Measurements from ENCODE around the gene PPP1R9A. TPM values are rescaled to one million over a fixed set of nuclear protein-coding genes. Genes with fewer than 3 reads are reported as not detected.

The PPP1R9A gene
- total and polyA plus RNA-seq, 10 of the 15 experiments (the other 5 are each of a cell fraction or from before 2014, with no cell fraction given): 0.04 to 0.12 TPM; not detected in 8

DNA sequence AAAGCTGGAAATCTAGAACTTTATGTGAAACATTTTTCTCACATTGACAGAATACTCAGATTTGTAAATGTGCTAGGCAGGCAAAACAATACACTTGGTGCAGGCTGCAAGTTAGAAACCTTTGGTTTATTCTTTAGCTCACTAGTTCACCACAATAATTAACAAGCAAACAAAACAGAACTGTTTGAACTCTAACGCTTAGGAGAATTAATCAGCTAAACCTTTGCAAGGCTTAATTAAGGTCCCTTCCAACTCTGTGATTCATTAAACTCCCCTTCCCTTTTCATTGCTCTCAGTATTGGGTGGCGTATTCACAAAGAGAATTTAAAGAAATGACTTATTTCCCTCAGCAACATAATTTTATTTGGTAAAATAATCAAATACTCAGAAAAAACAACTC, 317.9 kb downstream of the PPP1R9A start:
- in situ Hi-C loops (cut with MboI): no loop called here
- H3K4me3 ChIP-seq: no peak overlapping the region

More for the DNA sequence above, 317.9 kb downstream of the PPP1R9A start:
- ChIA-PET CTCF (interaction anchor here (1.0 to 2.0 kb wide), 3 partner anchors 21 to 251 kb away, joined by 3 to 7 read pairs (median 5); no protein-coding TSS in a partner anchor), RAD21 (ENCODE audit: unreplicated experiment) (interaction anchor here (0.9 kb wide), 1 partner anchor 11 kb away, joined by 3 read pairs; no protein-coding TSS in a partner anchor), SMC1A (ENCODE audit: uncharacterized antibody, unreplicated experiment) (interaction anchor here (1.4 kb wide), 1 partner anchor 13 kb away, joined by 5 read pairs; no protein-coding TSS in a partner anchor), POLR2A (no interaction called here)
- 50% methylated on average over 2 of the region's 2 CpGs for WGBS (ENCODE audit: insufficient coverage, insufficient replicate concordance, low lambda C conversion rate, missing lambda C conversion rate)
- H3K27me3 ChIP-seq (replicated peaks in 1 of 2; ENCODE audit: control insufficient read depth in 2 of 2, insufficient read depth in 2 of 2, low read length in 1 of 2): no peaks in the 10 kb centered on the region
- TF ChIP-seq CHD1 (IDR thresholded peaks at IDR 0.05; ENCODE audit: low read depth, low read length) (no peak), TCF7 (IDR thresholded peaks at IDR 0.05; ENCODE audit: borderline replicate concordance) (no peak), ZNF207 (IDR thresholded peaks at IDR 0.05; ENCODE audit: borderline replicate concordance) (no peak), SIX5 (IDR thresholded peaks at IDR 0.05; ENCODE audit: low read depth, low read length, severe bottlenecking) (no peak), RFX5 (IDR thresholded peaks at IDR 0.05; ENCODE audit: low read depth, low read length) (no peak), SMARCA5 (IDR thresholded peaks at IDR 0.05) (no peak)
- TF ChIP-seq, protein P1, sequence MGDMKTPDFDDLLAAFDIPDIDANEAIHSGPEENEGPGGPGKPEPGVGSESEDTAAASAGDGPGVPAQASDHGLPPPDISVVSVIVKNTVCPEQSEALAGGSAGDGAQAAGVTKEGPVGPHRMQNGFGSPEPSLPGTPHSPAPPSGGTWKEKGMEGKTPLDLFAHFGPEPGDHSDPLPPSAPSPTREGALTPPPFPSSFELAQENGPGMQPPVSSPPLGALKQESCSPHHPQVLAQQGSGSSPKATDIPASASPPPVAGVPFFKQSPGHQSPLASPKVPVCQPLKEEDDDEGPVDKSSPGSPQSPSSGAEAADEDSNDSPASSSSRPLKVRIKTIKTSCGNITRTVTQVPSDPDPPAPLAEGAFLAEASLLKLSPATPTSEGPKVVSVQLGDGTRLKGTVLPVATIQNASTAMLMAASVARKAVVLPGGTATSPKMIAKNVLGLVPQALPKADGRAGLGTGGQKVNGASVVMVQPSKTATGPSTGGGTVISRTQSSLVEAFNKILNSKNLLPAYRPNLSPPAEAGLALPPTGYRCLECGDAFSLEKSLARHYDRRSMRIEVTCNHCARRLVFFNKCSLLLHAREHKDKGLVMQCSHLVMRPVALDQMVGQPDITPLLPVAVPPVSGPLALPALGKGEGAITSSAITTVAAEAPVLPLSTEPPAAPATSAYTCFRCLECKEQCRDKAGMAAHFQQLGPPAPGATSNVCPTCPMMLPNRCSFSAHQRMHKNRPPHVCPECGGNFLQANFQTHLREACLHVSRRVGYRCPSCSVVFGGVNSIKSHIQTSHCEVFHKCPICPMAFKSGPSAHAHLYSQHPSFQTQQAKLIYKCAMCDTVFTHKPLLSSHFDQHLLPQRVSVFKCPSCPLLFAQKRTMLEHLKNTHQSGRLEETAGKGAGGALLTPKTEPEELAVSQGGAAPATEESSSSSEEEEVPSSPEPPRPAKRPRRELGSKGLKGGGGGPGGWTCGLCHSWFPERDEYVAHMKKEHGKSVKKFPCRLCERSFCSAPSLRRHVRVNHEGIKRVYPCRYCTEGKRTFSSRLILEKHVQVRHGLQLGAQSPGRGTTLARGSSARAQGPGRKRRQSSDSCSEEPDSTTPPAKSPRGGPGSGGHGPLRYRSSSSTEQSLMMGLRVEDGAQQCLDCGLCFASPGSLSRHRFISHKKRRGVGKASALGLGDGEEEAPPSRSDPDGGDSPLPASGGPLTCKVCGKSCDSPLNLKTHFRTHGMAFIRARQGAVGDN (IDR thresholded peaks at IDR 0.05): no peak
- H3K27ac ChIP-seq (ENCODE audit: control insufficient read depth, insufficient read depth): no peak overlapping the region
- H4K20me1 ChIP-seq (ENCODE audit: control insufficient read depth, insufficient read depth): no peaks in the 10 kb centered on the region
- H2AFZ ChIP-seq (ENCODE audit: control insufficient read depth, low read depth, low read length): no peak overlapping the region
- ATAC-seq: no peak
- no peak overlapping the region for H3K4me2 ChIP-seq (ENCODE audit: control insufficient read depth, insufficient read depth)
- no peaks in the 10 kb centered on the region for H3K4me1 ChIP-seq (ENCODE audit: control insufficient read depth, insufficient read depth, low read length)
- no peak overlapping the region for H3K9ac ChIP-seq (ENCODE audit: control insufficient read depth, insufficient read depth, low read length)
- intact Hi-C loops (cut with micrococcal nuclease; ENCODE audit: unreplicated experiment): no loop called here
- no peaks in the 10 kb centered on the region for H3K9me3 ChIP-seq (replicated peaks; ENCODE audit: control insufficient read depth, insufficient read depth, low read length)
- BruUV-seq (replicated peaks): no TSS peak
- no peak for DNase-seq (ENCODE audit: low read depth, low spot score)
- no peak for FAIRE-seq
- no peaks in the 10 kb centered on the region for H3K79me2 ChIP-seq (ENCODE audit: control insufficient read depth, insufficient read depth, low read length)
- H3K36me3 ChIP-seq (ENCODE audit: control insufficient read depth in 2 of 2, insufficient read depth in 2 of 2, low read length in 1 of 2): no peaks in the 10 kb centered on the region

Measured in GM12878 (cell line).